Adrenal gland (tissue), 12 donors: ENCODE results near the gene ATP5F1B. TPM values are rescaled to one million over a fixed set of nuclear protein-coding genes. Genes with fewer than 3 reads are reported as not detected.

Experiments used
- DNase-seq, 7 donors: peaks; one replicate each; pipeline ENCODE4 v3.0.0-alpha.2; 2019 to 2020
- H3K27ac ChIP-seq, 5 donors: fragments of 200-600 bp; sonication (generic) in 4 of 5; 1 replicate in 3 of 5; 2 replicates in 2 of 5; pipeline versions ENCODE4 v1.5.1 to v1.8.0; 2016 to 2020; ENCODE audit warnings: mild to moderate bottlenecking in 1 of 5
- H3K27me3 ChIP-seq: fragments of 200-600 bp; 2 replicates; pipeline ENCODE4 v1.8.0; 2021
- H3K36me3 ChIP-seq, 2 donors: fragments of 200-600 bp; replicated peaks in 1 of 2; 1 replicate in 1 of 2; 2 replicates in 1 of 2; pipeline versions ENCODE4 v1.5.1 to v1.8.0; 2018 to 2022
- H3K4me1 ChIP-seq, 2 donors: fragments of 200-600 bp; replicated peaks in 1 of 2; 1 replicate in 1 of 2; 2 replicates in 1 of 2; pipeline versions ENCODE4 v1.5.1 to v1.8.0; 2018 to 2021
- H3K4me3 ChIP-seq, 4 donors: fragments of 200-600 bp; sonication (generic) in 3 of 4; one replicate each; pipeline ENCODE4 v1.5.1; 2016 to 2018
- H3K9me3 ChIP-seq, 3 donors: fragments of 200-600 bp; sonication (generic) in 1 of 3; replicated peaks in 1 of 3; 1 replicate in 2 of 3; 2 replicates in 1 of 3; pipeline versions ENCODE4 v1.5.1 to v1.8.0; 2016 to 2021
- CTCF ChIP-seq, 6 experiments: fragments of 450-650 bp in 4 of 6; fragments of 200-600 bp in 2 of 6; sonication (generic) in 1 of 6; IDR thresholded peaks; 1 replicate in 5 of 6; 2 replicates in 1 of 6; pipeline versions ENCODE4 v1.5.1 to v1.8.0; 2016 to 2021; ENCODE audit warnings: antibody characterized with exemption in 6 of 6, mild to moderate bottlenecking in 2 of 6, moderate library complexity in 1 of 6
- POLR2A ChIP-seq, 2 donors: fragments of 450-650 bp; IDR thresholded peaks; one replicate each; pipeline ENCODE4 v1.6.1; 2017; ENCODE audit warnings: antibody characterized with exemption in 2 of 2, mild to moderate bottlenecking in 2 of 2, moderate library complexity in 1 of 2
- WGBS, 4 donors: extraction: QIAGEN DNeasy Blood & Tissue Kit in 2 of 4; methylation state at CpG; one replicate each; pipeline versions ENCODE4 v1.1.5 to v1.1.7; 2013 to 2017; 5-methylcytosine and 5-hydroxymethylcytosine counted together
- intact Hi-C, 2 donors: fragments of 100-400 bp; cut with DNase I; formaldehyde crosslinking; loops; one replicate each; pipeline versions ENCODE4 v1.14.1 to v1.15.0; 2022 to 2023
- polyA plus RNA-seq, 3 donors: library from polyadenylated mRNA; stranded (reverse); fragments of 200-250 nt in 2 of 3; fragments of 350-450 nt in 1 of 3; fragmentation: Illumina TruSeq in 1 of 3; extraction: RNeasy Lipid Tissue Mini Kit (QIAGEN cat#74804) in 1 of 3; gene quantifications; one replicate each; pipeline ENCODE4 v1.2.3, GENCODE V29; 2013 to 2014
- small RNA-seq, 2 donors: library from RNA; depleted of rRNA; stranded (forward); fragments of <200 nt; gene quantifications; one replicate each; pipeline ENCODE3, GENCODE V24; 2016
- total RNA-seq, 9 donors: library from RNA; depleted of rRNA in 4 of 9; stranded (reverse); fragments of >200 nt in 4 of 9; fragments of 120-200 nt in 1 of 9; fragmentation: NEBNext Ultra II Directional in 1 of 9; extraction: Animal tissue kit (Norgen Biotek cat#: 25700) in 1 of 9; gene quantifications; one replicate each; pipeline versions ENCODE4 v1.1.0 to v1.2.4, GENCODE V29; 2013 to 2023
- donor health status: healthy with polysubstance abuse.
- donor health status: Bipolar disorder and iron deficiency.
- donor health status: DM: yes; HTN: yes; CAD: no.
- donor health status: DM: no; HTN: no; CAD: no.
- donor health status: DM: no; HTN: no; CAD: no.
- donor health status: DM: yes; HTN: yes; CAD: no.

ATP5F1B gene
- total and polyA plus RNA-seq, 12 donors = 306 to 1,296 (median 754) TPM

- TF ChIP-seq POLR2A (IDR thresholded peaks at IDR 0.05) (no peak), CTCF (IDR thresholded peaks at IDR 0.05) (no peak)
- WGBS, 4 donors = 79 to 100% (median 95%) methylated on average over 1 of the region's 1 CpG
- Histone ChIP-seq H3K4me1 (peaks cover 0 to 10% of the 10 kb centered on the region in 2 donors), H3K4me3 (no peak overlapping the region), H3K36me3 (peaks cover 0 to 35% of the 10 kb centered on the region in 2 donors), H3K27ac (no peak overlapping the region), H3K9me3 (no peaks in the 10 kb centered on the region), H3K27me3 (no peaks in the 10 kb centered on the region)
- intact Hi-C loops = no loop called here
- DNase-seq = no peak
Observed at GRCh38 chr12:56589783-56590182, 56.0 kb downstream of the ATP5F1B start.

Small RNAs within 50 kb of the gene (small RNA-seq; reads per million reads assigned to genes)
- gene RN7SL809P (0 reads per million in 2 donors), gene RNU6-343P (0 reads per million in 2 donors), gene SNORD59A (37,374 to 42,817 reads per million in 2 donors)

Other genes starting within 250 kb of the ATP5F1B start
- 1 to 10 TPM; 5.9 to 9.3 (median 7.3) TPM for gene TIMELESS, start 196.6 kb downstream of the ATP5F1B start, total RNA-seq
- gene TIMELESS, start 196.6 kb downstream of the ATP5F1B start, polyA plus RNA-seq = 1 to 10 TPM; 4.6 to 5.6 (median 5.3) TPM
- gene MIP, start 191.3 kb downstream of the ATP5F1B start, total RNA-seq = 1 to 10 TPM in 1 of 9 donors, under 1 TPM in 3, not detected in 5; 0.32 to 1.6 (median 0.39) TPM
- gene MIP, start 191.3 kb downstream of the ATP5F1B start, polyA plus RNA-seq = under 1 TPM; 0.08 to 0.24 (median 0.17) TPM
- gene SPRYD4, start 177.4 kb downstream of the ATP5F1B start, total RNA-seq = 1 to 10 TPM; 2.8 to 6.5 (median 5.3) TPM
- gene SPRYD4, start 177.4 kb downstream of the ATP5F1B start, polyA plus RNA-seq = 1 to 10 TPM; 2.5 to 5.6 (median 3.2) TPM
- gene GLS2, start 157.8 kb downstream of the ATP5F1B start, total RNA-seq = 1 to 10 TPM in 5 of 9 donors, under 1 TPM in 3, not detected in 1; 0.17 to 3.3 (median 1.1) TPM
- 1 to 10 TPM; 1.5 to 5.3 (median 1.6) TPM for gene GLS2, start 157.8 kb downstream of the ATP5F1B start, polyA plus RNA-seq
- 10 to 100 TPM in 8 of 9 donors, 1 to 10 TPM in 1; 9.6 to 41.5 (median 24.0) TPM for gene RBMS2, start 124.2 kb downstream of the ATP5F1B start, total RNA-seq
- gene RBMS2, start 124.2 kb downstream of the ATP5F1B start, polyA plus RNA-seq = 10 to 100 TPM in 2 of 3 donors, 1 to 10 TPM in 1; 7.6 to 20.9 (median 11.3) TPM
- 10 to 100 TPM; 25.5 to 96.0 (median 79.7) TPM for gene BAZ2A, start 15.7 kb downstream of the ATP5F1B start, total RNA-seq
- 100 to 1,000 TPM in 1 of 3 donors, 10 to 100 TPM in 2; 21.9 to 115 (median 65.2) TPM for gene BAZ2A, start 15.7 kb downstream of the ATP5F1B start, polyA plus RNA-seq
- 100 to 1,000 TPM in 5 of 9 donors, 10 to 100 TPM in 4; 47.3 to 171 (median 106) TPM for gene PTGES3, start 42.3 kb upstream of the ATP5F1B start, total RNA-seq
- 100 to 1,000 TPM in 1 of 3 donors, 10 to 100 TPM in 2; 49.1 to 296 (median 68.1) TPM for gene PTGES3, start 42.3 kb upstream of the ATP5F1B start, polyA plus RNA-seq
- 1,000 to 10,000 TPM in 5 of 9 donors, 100 to 1,000 TPM in 4; 757 to 1,597 (median 1,185) TPM for gene NACA, start 79.3 kb upstream of the ATP5F1B start, total RNA-seq
- 1,000 to 10,000 TPM; 1,445 to 1,809 (median 1,599) TPM for gene NACA, start 79.3 kb upstream of the ATP5F1B start, polyA plus RNA-seq
- gene PRIM1, start 106.3 kb upstream of the ATP5F1B start, total RNA-seq = 1 to 10 TPM in 7 of 9 donors, under 1 TPM in 2; 0.78 to 9.1 (median 4.7) TPM
- gene PRIM1, start 106.3 kb upstream of the ATP5F1B start, polyA plus RNA-seq = 1 to 10 TPM; 1.3 to 7.2 (median 2.8) TPM
- gene HSD17B6, start 117.3 kb upstream of the ATP5F1B start, total RNA-seq = 1 to 10 TPM in 8 of 9 donors, not detected in 1; 1.1 to 7.2 (median 2.2) TPM
- 1 to 10 TPM in 2 of 3 donors, under 1 TPM in 1; 0.37 to 5.3 (median 2.5) TPM for gene HSD17B6, start 117.3 kb upstream of the ATP5F1B start, polyA plus RNA-seq